AG04449 (cell line): Measurements from ENCODE around the gene LRP1B.

Experiments used
- CTCF ChIA-PET: fragments of 350-600 bp; formaldehyde crosslinking; extraction: SDS; loops from one replicate; lab custom pipeline; 2021; ENCODE audit warnings: antibody characterized with exemption; lab: Yijun Ruan, JAX
- POLR2A ChIA-PET: fragments of 400-600, 350-600 bp; formaldehyde crosslinking; extraction: SDS; loops from one replicate; lab custom pipeline; 2020; ENCODE audit warnings: antibody characterized with exemption, inconsistent platforms; lab: Yijun Ruan, JAX
- DNase-seq: peaks from one replicate; pipeline ENCODE4 v3.0.0-alpha.2; 2010; ENCODE audit warnings: low read depth, low spot score
- H3K4me3 ChIP-seq: 2 replicates; pipeline ENCODE4 v1.5.1; 2011; ENCODE audit warnings: low read depth, mild to moderate bottlenecking, control low read depth, low read length
- TF ChIP-seq, protein P1 (sequence below): IDR thresholded peaks from one replicate; pipeline ENCODE4 v1.5.1; 2011; ENCODE audit warnings: mild to moderate bottlenecking, moderate library complexity, low read length, control low read depth, inconsistent platforms; ENCODE audit not compliant: insufficient read depth; ENCODE audit errors: missing control alignments

Gene LRP1B

DNA sequence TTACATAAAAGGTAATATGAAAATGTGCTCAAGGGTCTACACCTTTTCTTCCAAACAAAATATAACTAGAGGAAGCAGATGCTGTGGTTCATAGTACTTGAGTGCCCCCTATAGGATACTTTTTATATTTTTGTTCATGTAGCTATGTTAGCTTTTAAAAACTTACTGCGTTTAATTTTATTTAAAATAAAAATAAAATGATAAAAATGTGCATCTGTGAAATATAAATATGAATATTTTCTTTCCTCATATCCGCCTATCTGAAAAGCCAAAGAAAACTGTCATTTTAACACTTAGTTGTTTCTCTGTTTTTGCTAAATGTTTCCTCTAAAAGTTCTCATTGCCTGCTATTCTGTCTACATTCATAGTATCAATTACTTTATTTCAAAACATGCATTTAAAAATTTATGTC is 9.6 kb upstream of the LRP1B start:
- ChIA-PET CTCF (interaction anchor here (1.0 to 2.2 kb wide), 5 partner anchors 10 to 1276 kb away, joined by 3 to 10 read pairs (median 4); partner anchors contain the start of gene LRP1B), POLR2A (no interaction called here)
- no peak for DNase-seq
- no peak overlapping the region for H3K4me3 ChIP-seq
- TF ChIP-seq, protein P1, sequence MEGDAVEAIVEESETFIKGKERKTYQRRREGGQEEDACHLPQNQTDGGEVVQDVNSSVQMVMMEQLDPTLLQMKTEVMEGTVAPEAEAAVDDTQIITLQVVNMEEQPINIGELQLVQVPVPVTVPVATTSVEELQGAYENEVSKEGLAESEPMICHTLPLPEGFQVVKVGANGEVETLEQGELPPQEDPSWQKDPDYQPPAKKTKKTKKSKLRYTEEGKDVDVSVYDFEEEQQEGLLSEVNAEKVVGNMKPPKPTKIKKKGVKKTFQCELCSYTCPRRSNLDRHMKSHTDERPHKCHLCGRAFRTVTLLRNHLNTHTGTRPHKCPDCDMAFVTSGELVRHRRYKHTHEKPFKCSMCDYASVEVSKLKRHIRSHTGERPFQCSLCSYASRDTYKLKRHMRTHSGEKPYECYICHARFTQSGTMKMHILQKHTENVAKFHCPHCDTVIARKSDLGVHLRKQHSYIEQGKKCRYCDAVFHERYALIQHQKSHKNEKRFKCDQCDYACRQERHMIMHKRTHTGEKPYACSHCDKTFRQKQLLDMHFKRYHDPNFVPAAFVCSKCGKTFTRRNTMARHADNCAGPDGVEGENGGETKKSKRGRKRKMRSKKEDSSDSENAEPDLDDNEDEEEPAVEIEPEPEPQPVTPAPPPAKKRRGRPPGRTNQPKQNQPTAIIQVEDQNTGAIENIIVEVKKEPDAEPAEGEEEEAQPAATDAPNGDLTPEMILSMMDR, result no peak

DNA sequence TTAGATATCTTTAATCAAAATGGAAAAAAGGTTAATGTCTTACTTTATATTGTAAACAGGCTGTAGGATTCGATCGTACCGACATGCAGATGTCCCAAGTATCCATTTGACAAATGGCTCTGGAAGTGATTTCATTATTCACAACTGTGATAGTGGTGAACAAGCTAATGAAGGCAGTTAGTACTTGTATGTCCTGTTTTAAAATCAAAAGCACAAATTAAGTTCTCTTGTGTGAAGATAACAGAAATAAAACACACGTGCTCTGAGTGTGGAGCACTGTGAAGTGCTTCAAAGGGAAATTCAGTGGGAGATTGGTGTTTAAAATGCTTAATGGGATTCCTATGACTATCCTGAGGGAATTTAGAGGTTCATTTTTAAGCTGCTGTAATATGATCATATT is 8.6 kb upstream of the LRP1B start:
- no peak overlapping the region for H3K4me3 ChIP-seq
- no peak for DNase-seq
- TF ChIP-seq, protein P1, result no peak
- POLR2A ChIA-PET, result no interaction called here
- CTCF ChIA-PET, result interaction anchor here (1.0 to 2.2 kb wide), 5 partner anchors 9 to 1275 kb away, joined by 3 to 10 read pairs (median 4); partner anchors contain the start of gene LRP1B

DNA sequence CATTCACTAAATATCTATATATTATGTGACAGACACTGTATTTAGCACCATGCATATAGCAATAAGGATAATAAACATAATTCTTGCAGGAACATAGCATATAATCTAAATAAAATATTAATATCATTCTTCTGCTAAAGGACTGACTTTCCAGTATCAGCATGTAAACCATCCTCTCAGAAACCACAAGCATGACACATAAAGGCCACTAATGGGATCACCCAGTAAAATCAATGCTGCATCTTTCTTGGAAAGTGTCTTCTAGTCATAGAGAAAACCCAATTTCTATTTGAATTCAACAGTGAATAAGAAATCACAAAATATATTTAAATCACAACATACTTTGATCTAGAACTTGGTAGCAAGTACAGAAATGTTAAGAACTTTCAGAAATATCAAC is 5.8 kb upstream of the LRP1B start:
- H3K4me3 ChIP-seq, result no peak overlapping the region
- CTCF ChIA-PET, result no interaction called here
- no peak for DNase-seq
- POLR2A ChIA-PET, result no interaction called here
- TF ChIP-seq, protein P1, result no peak

DNA sequence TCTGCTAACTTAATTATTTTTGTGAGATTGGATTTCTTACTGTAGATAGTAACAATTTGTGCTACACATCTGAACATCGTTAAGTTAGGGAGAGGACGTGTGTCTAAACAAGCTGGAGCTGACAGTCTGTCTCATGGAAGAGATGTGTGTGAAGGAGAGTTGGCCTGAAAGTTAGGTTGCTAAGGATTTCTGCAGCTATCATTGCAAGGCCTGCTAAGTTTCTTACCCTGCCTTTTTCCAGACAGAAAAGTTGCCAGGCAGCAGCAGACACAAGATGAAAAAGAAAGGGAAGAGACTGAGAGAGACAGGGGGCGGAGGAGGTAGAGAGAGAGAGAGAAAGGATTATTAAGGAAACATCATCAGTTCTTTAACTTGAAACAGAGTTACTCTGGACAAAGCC is 4.1 kb upstream of the LRP1B start:
- ChIA-PET POLR2A (no interaction called here), CTCF (no interaction called here)
- TF ChIP-seq, protein P1, result no peak
- H3K4me3 ChIP-seq, result no peak overlapping the region
- no peak for DNase-seq

DNA sequence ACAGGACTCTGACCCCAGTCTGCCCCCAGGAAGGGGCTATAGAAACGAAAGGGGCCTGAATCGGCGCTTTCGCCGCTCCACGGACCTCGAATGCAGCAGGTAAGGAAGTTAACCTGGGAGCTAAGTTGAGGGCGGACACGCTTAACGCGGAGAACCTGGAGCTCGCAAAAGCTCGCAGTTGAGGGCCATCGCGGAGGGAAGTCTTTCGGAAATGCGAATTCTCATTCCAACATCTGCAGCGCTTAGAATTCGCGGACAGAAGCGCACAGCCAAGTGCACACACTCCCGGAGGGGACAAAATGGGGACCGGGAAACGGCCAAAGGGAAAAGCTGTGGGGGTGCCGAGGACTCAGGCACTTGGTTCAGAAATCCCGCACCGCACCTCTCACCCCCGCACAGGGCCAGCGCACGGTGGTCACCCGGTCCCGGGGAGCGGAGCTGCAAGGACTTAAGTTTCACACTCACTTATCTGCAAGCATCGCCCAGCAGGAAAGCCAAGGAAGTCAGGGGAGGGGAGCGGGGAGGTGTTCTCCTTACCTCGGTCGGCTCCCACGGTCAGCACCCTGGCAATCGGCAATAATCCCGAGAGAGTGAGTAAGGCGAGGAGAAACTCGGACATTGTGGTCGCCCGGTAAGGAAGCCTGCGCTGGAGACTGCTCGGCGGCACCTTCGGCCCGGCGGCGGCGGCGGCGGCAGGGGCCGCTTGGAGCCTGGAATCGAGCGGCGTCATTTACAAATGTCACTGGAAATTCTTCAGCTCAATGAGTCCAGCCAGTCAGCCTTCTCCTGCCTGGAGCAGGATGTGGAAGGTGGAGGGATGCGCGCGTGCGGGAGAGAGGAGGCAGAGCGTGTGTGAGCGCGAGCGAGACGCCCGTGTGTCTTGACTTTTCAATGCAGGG is 456 bp downstream of the LRP1B start:
- no peak for DNase-seq
- CTCF ChIA-PET, result interaction anchor here (1.4 to 1.8 kb wide), 2 partner anchors 10 kb away, joined by 3 to 10 read pairs; no protein-coding TSS in a partner anchor
- TF ChIP-seq, protein P1, result no peak
- peak overlapping the region; percentile 55 for H3K4me3 ChIP-seq
- POLR2A ChIA-PET, result no interaction called here

DNA sequence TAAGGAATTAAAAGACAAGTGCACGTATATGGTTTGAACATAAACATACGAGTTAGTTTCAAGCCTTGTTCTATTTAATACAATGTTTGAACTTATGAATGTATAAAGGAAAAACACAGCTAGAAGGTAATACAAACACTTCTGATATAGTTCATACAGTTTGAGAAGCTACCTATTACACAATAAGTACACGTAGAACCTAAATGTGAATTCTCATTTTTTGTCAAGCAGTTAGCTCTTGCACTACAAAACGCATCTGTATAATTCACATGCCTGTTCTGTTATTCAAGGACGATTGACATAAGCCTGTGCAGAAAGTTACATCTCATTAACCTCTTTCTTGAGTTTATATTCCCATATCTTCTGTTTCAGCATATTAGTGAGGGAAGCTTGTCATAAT is 2.7 kb downstream of the LRP1B start:
- no peak overlapping the region for H3K4me3 ChIP-seq
- TF ChIP-seq, protein P1, result no peak
- DNase-seq, result no peak
- ChIA-PET POLR2A (no interaction called here), CTCF (no interaction called here)
